PC-3 (cell line): ENCODE measurements around the gene CYTH1. TPM values are rescaled to one million over a fixed set of nuclear protein-coding genes. Genes with fewer than 3 reads are reported as not detected.

Source experiments
- ATAC-seq: fragments of 200-7000 bp; cut with Tn5 transposase; 2 replicates; pipeline ENCODE4 v1.9.1; 2020; ENCODE audit warnings: mild to moderate bottlenecking, moderate library complexity
- BruUV-seq: library from RNA; stranded (reverse); fragments of 400-500 nt; replicated peaks from 2 replicates; lab custom pipeline; 2021; lab: Mats Ljungman, UMichigan
- CTCF ChIA-PET: fragments of 300-600 bp; sonication (Branson Sonifier 250); formaldehyde crosslinking; loops from one replicate; lab custom pipeline; 2022; ENCODE audit warnings: antibody characterized with exemption; lab: Charles Lee
- POLR2A ChIA-PET: fragments of 300-600 bp; sonication (Branson Sonifier 250); formaldehyde crosslinking; loops from one replicate; lab custom pipeline; 2022; ENCODE audit warnings: antibody characterized with exemption; ENCODE audit not compliant: unreplicated experiment; lab: Charles Lee
- DNase-seq: peaks from one replicate; pipeline ENCODE4 v3.0.0-alpha.2; 2015
- H2AFZ ChIP-seq: fragments of 300-600 bp; sonication (generic); 2 replicates; pipeline ENCODE4 v1.6.0; 2016; ENCODE audit warnings: antibody characterized with exemption, low read length
- H3F3A ChIP-seq: fragments of 300-600 bp; sonication (generic); one replicate; pipeline ENCODE4 v1.6.0; 2017; ENCODE audit warnings: antibody characterized with exemption, low read length, control low read depth, mild to moderate bottlenecking; ENCODE audit not compliant: unreplicated experiment
- H3K27ac ChIP-seq: fragments of 300-600 bp; sonication (generic); 2 replicates; pipeline ENCODE4 v1.5.1; 2016; ENCODE audit warnings: mild to moderate bottlenecking, low read length
- H3K27me3 ChIP-seq: fragments of 300-600 bp; sonication (generic); 2 replicates; pipeline ENCODE4 v1.6.1; 2016; ENCODE audit warnings: low read length, mixed read lengths
- H3K36me3 ChIP-seq: fragments of 300-600 bp; sonication (generic); 2 replicates; pipeline ENCODE4 v1.6.1; 2016; ENCODE audit warnings: low read depth, mixed run types, low read length, mixed read lengths
- H3K4me1 ChIP-seq: fragments of 300-600 bp; sonication (generic); 2 replicates; pipeline ENCODE4 v1.5.1; 2016; ENCODE audit warnings: low read length; ENCODE audit not compliant: insufficient read depth
- H3K4me2 ChIP-seq: fragments of 300-600 bp; sonication (generic); 2 replicates; pipeline ENCODE4 v1.6.0; 2016; ENCODE audit warnings: low read length
- H3K4me3 ChIP-seq: fragments of 300-600 bp; sonication (generic); 2 replicates; pipeline ENCODE4 v1.5.1; 2016; ENCODE audit warnings: mild to moderate bottlenecking, low read length, mixed read lengths
- H3K79me2 ChIP-seq: fragments of 300-600 bp; sonication (generic); 2 replicates; pipeline ENCODE4 v1.6.1; 2017; ENCODE audit warnings: low read length, mixed read lengths
- H3K9ac ChIP-seq: fragments of 300-600 bp; sonication (generic); 2 replicates; pipeline ENCODE4 v1.6.0; 2016; ENCODE audit warnings: mild to moderate bottlenecking, low read length
- H3K9me2 ChIP-seq: fragments of 300-600 bp; sonication (generic); replicated peaks from 2 replicates; pipeline ENCODE4 v1.6.1; 2016; ENCODE audit warnings: mixed run types, low read length, mixed read lengths
- H3K9me3 ChIP-seq: fragments of 300-600 bp; sonication (generic); 2 replicates; pipeline ENCODE4 v1.6.1; 2016; ENCODE audit warnings: low read length, mixed read lengths
- H4K20me1 ChIP-seq: fragments of 300-600 bp; sonication (generic); 2 replicates; pipeline ENCODE4 v1.6.1; 2016; ENCODE audit warnings: low read length, mixed read lengths
- CTCF ChIP-seq: fragments of 300-600 bp; sonication (generic); conservative IDR thresholded peaks from 2 replicates; pipeline ENCODE4 v1.5.1; 2017; ENCODE audit warnings: antibody characterized with exemption, low read depth, mild to moderate bottlenecking, low read length
- EZH2 ChIP-seq: fragments of 300-600 bp; sonication (generic); IDR thresholded peaks from one replicate; pipeline ENCODE4 v1.6.1; 2017; ENCODE audit warnings: antibody characterized with exemption, mild to moderate bottlenecking, low read length; ENCODE audit not compliant: unreplicated experiment
- EZH2phosphoT487 ChIP-seq: fragments of 300-600 bp; sonication (generic); IDR thresholded peaks from 2 replicates; pipeline ENCODE4 v1.6.1; 2018; ENCODE audit warnings: mild to moderate bottlenecking, antibody characterized with exemption, low read length, borderline replicate concordance
- intact Hi-C: fragments of 100-400 bp; cut with micrococcal nuclease; formaldehyde crosslinking; loops from 2 replicates; pipeline ENCODE4 v1.9.0; 2023
- total RNA-seq: library from RNA; depleted of rRNA; stranded (reverse); fragments of >200 nt; gene quantifications from 2 replicates; pipeline ENCODE4 v1.2.3, GENCODE V29; 2014

CYTH1 gene
- total RNA-seq, 1 experiment from 2014 or later: 29.7 TPM

- H4K20me1 ChIP-seq: no peaks in the 10 kb centered on the region
- CTCF ChIA-PET: no interaction called here
- peak overlapping the region; percentile 84 for H2AFZ ChIP-seq
- H3K9me3 ChIP-seq: no peaks in the 10 kb centered on the region
- intact Hi-C loops: loop anchor here (1.0 kb wide), 1 partner anchor 28 kb away; no protein-coding TSS in a partner anchor
- H3K4me3 ChIP-seq: peak overlapping the region; percentile 65
- DNase-seq (peak; percentile 47), ATAC-seq (peak; percentile 82)
- POLR2A ChIA-PET: no interaction called here
- no peaks in the 10 kb centered on the region for H3K27me3 ChIP-seq
- peak overlapping the region; percentile 62 for H3K9ac ChIP-seq
- TF ChIP-seq EZH2phosphoT487: no peak
- TF ChIP-seq CTCF: no peak
- TF ChIP-seq EZH2: no peak
- no peaks in the 10 kb centered on the region for H3K36me3 ChIP-seq
- no TSS peak for BruUV-seq
- no peaks in the 10 kb centered on the region for H3K9me2 ChIP-seq
- H3K4me1 ChIP-seq: peaks cover 28% of the 10 kb centered on the region
- H3K27ac ChIP-seq: peak overlapping the region; percentile 34
- no peaks in the 10 kb centered on the region for H3F3A ChIP-seq
- H3K79me2 ChIP-seq: peaks cover 70% of the 10 kb centered on the region
- peak overlapping the region; percentile 88 for H3K4me2 ChIP-seq
These were observed 64.6 kb downstream of the CYTH1 start for GRCh38 chr17:78717431-78717980.

DNA sequence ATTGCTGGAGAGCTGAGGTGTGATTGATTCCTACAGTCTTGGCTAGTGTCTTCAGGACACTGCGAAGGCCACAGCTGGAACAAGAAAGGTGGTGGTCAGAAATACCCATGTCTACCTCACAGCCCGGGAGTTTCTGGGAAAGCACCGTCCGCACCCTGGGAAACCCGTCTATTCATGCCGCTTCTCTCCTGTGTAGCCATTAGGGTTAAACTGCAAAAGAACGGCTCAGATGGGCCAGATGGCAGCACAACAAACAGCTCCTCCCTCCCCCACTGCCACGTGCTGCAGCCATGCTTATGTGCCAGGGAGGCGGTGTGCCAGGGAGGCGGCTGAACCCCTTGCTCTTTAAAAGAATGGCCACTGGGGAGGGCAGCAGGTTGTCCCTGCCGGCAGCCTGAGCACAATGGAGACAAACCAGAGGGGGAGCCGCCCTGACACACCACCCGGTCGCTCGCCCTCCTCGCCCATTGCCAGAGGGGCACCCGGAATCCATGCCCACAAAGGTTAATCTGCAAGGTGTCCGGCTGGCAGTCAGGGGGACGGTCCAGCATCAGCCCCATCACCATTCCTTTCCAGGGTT is 65.2 kb downstream of the CYTH1 start:
- H3K27me3 ChIP-seq: no peaks in the 10 kb centered on the region
- peak overlapping the region; percentile 34 for H3K27ac ChIP-seq
- no peaks in the 10 kb centered on the region for H3K9me2 ChIP-seq
- CTCF ChIA-PET: interaction anchor here (0.6 kb wide), 1 partner anchor 788 kb away, joined by 3 read pairs; no protein-coding TSS in a partner anchor
- POLR2A ChIA-PET: no interaction called here
- intact Hi-C loops: loop anchor here (1.0 kb wide), 1 partner anchor 28 kb away; no protein-coding TSS in a partner anchor
- no peaks in the 10 kb centered on the region for H3F3A ChIP-seq
- H4K20me1 ChIP-seq: no peaks in the 10 kb centered on the region
- ATAC-seq (peak; percentile 65), DNase-seq (peak; percentile 59)
- H3K4me2 ChIP-seq: peak overlapping the region; percentile 88
- peak overlapping the region; percentile 65 for H3K4me3 ChIP-seq
- peaks cover 64% of the 10 kb centered on the region for H3K79me2 ChIP-seq
- TF ChIP-seq EZH2phosphoT487 (no peak), EZH2 (no peak), CTCF (no peak)
- no TSS peak for BruUV-seq
- peaks cover 28% of the 10 kb centered on the region for H3K4me1 ChIP-seq
- no peaks in the 10 kb centered on the region for H3K9me3 ChIP-seq
- peak overlapping the region; percentile 62 for H3K9ac ChIP-seq
- no peaks in the 10 kb centered on the region for H3K36me3 ChIP-seq
- H2AFZ ChIP-seq: peak overlapping the region; percentile 84

- Histone ChIP-seq H3K4me3 (peak overlapping the region; percentile 65; the same call in 1 of the 2 replicates), H3K9ac (peak overlapping the region; percentile 62), H3K27me3 (no peaks in the 10 kb centered on the region), H3K9me2 (no peaks in the 10 kb centered on the region), H3F3A (no peaks in the 10 kb centered on the region), H3K79me2 (peaks cover 65% of the 10 kb centered on the region), H3K4me1 (peaks cover 28% of the 10 kb centered on the region), H3K27ac (no peak overlapping the region), H3K36me3 (no peaks in the 10 kb centered on the region), H3K9me3 (no peaks in the 10 kb centered on the region), H4K20me1 (no peaks in the 10 kb centered on the region), H2AFZ (peak overlapping the region; percentile 84), H3K4me2 (peak overlapping the region; percentile 88)
- ChIA-PET CTCF (interaction anchor here (0.6 kb wide), 1 partner anchor 789 kb away, joined by 3 read pairs; no protein-coding TSS in a partner anchor), POLR2A (no interaction called here)
- TF ChIP-seq EZH2: no peak
- no peak for TF ChIP-seq CTCF
- no peak for TF ChIP-seq EZH2phosphoT487
- ATAC-seq: no peak
- no TSS peak for BruUV-seq
- DNase-seq: no peak
- intact Hi-C loops: no loop called here
These were observed 65.8 kb downstream of the CYTH1 start for GRCh38 chr17:78716292-78716691.
